HG02852 (cell line): ENCODE results near the gene CCDC78.
"Not testable (repeated sequence)": the region's sequence is repeated elsewhere in the genome, so short reads cannot be mapped to it uniquely, and the experiment has no call there.

Experiments
- ATAC-seq: cut with Tn5 transposase; IDR thresholded peaks from one replicate; pipeline ENCODE4 v1.9.1; 2021; ENCODE audit warnings: mild to moderate bottlenecking, moderate library complexity; ENCODE audit not compliant: unreplicated experiment

The CCDC78 gene

GRCh38 chr16:714079-714478 is 12.2 kb downstream of the CCDC78 start:
- no peak for ATAC-seq

DNA sequence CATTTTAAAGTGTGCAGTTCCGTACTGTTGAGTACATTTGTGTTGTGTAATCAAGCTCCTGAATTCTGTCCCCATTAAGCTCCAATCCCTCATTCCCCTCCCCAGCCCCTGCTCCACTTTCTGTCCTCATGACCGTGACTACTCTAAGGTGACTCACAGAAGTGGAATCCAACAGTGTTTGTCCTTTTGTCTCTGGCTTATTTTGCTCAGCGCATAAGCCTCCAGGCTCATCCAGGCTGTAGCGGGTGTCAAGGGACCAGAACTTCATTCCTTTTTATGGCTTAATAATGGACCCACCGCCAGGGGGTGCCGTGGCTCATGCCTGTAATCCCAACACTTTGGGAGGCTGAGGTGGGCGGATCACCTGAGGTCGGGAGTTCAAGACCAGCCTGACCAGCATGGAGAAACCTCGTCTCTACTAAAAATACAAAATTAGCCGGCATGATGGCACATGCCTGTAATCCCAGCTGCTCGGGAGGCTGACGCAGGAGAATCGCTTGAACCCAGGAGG is 13.4 kb downstream of the CCDC78 start:
- not testable (repeated sequence) for ATAC-seq

- ATAC-seq: no peak
Measured at GRCh38 chr16:711548-712320, 14.5 kb downstream of the CCDC78 start.

DNA sequence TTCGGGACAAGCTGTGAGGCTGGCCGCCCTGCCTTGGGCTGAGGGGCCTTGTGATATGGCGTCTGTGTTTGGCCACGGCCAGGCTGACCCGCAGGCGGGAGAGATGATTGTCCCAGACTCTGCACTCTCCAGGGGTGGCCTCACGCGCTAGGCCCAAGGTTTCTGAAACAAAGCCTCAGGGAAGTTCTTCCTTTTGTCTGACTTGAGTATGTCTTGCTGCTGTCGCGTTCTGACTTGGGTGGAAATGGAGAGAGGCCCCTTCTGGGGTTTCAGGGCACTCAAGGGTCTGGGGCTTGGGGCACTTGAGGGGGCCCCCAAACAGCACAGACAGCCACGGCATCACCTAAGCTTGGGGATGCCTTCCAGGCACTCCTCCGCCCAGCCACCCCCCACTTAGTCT is 15.2 kb downstream of the CCDC78 start:
- ATAC-seq: no peak

GRCh38 chr16:710500-711075 is 15.7 kb downstream of the CCDC78 start:
- ATAC-seq: no peak

GRCh38 chr16:709566-710499 is 16.4 kb downstream of the CCDC78 start:
- no peak for ATAC-seq

DNA sequence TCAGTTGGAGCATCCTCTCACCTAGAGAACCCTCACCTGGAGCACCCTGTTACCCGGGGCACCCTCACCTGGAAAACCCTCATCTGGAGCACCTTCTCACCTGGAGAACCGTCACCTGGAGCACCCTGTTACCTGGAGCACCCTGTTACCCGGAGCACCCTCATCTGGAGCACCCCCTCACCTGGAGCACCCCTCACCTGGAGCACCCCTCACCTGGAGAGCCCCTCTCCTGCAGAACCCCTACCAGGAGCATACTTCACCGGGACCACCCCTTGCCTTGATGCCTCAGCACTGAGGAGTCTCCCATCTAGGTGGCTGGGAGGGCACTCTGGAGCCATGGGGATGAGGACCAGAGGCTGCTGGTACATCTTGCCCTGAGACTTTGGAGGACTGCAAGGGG is 17.3 kb downstream of the CCDC78 start:
- no peak for ATAC-seq

- ATAC-seq: no peak
Measured at GRCh38 chr16:708019-708418, 18.2 kb downstream of the CCDC78 start.

GRCh38 chr16:707062-707538 is 19.1 kb downstream of the CCDC78 start:
- ATAC-seq: no peak

- ATAC-seq: no peak
Measured at GRCh38 chr16:706189-707061, 19.8 kb downstream of the CCDC78 start.

- ATAC-seq: no peak
Measured at GRCh38 chr16:705431-706188, 20.6 kb downstream of the CCDC78 start, which contains the start of gene FBXL16. FBXL16 (minus strand) TSS chr16:705801; CDS start chr16:697405, 8,396 bp downstream.

- ATAC-seq: no peak
Measured at GRCh38 chr16:704552-705380, 21.5 kb downstream of the CCDC78 start.

DNA sequence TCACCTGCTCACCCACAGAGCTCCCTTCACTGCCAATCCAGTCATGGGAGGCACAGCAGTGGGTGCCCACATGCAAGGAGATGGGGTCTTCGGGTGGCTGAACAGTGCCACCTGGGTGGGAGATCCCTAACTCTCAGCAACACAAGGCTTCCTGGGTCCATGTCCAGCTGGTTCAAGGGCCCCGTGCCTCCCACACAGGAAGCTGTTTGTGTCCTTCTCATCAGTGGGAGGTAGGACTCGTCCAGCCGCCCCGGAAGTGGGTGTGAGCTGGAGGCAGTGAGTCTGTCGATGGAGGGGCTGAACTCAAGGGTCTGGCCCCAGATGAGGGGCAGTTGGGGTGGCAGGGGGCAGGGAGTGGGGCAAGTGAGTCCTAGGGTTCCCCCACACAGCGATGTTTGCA is 22.2 kb downstream of the CCDC78 start:
- no peak for ATAC-seq

DNA sequence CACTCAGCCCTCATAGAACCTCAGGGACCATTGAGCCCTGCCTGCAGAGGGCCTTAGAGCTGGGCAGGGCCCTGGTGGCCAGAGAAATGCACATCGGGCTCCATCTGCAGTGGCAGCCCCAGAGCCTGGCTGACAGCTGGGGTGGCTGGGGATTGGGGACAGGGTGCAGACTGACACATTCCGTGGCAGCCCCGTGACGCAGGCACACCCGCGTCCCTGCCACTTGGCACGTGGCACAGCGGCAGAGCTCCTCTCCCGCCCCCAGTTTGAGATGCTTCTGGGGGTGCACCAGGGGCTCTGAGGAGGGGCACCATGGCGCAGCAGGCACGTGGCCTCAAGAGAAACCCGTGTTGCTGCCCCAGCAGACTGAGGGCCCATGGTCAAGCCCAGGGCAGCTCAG is 22.8 kb downstream of the CCDC78 start:
- no peak for ATAC-seq

GRCh38 chr16:702341-702740 is 23.9 kb downstream of the CCDC78 start:
- no peak for ATAC-seq

- ATAC-seq: no peak
Measured at GRCh38 chr16:700684-701584, 25.3 kb downstream of the CCDC78 start.

DNA sequence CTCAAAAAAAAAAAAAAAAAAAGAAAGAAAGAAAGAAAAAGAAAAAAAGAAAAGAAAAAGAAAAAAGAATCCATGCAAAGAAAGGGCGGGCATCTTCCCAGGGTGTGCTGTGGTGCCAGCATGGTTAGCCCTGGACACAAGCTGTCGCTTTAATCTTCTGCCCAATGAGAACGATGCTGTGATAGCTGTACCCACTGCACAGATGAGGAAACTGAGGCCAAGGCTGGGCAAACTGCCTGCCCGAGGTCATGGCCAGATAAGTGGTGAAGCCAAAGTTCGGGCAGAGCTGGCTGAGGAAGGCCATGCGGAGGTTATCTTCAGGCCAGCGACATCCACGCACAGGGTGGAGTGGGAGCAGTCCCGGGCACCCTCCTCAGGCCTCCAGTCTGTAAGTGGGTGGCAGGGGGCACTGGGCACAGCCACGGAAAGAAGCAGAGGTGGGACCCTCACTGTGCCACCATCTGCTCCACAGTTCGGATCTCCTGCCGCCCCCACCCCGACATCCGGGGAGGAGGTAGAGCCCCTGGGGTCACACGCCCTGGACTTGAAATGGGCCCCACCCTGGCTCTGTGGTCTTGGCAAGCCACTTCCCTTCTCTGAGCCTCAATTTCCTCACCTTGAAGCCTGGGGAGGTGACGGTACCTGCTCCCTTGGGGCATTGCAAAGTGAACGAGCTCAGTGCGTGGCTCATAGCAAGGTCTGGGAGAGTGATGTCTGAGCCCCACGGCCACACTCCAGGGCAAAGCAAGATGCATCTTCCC is 27.2 kb downstream of the CCDC78 start:
- ATAC-seq: no peak
